NCI-H345 (cell line): ENCODE data around the gene PORCN.
A peak's percentile ranks its signal among the peaks of the same experiment; 100 is the strongest.

ENCODE experiments used
- DNase-seq: peaks from one replicate; lab custom pipeline; 2025; lab: John Stamatoyannopoulos, UW

The PORCN gene

DNA sequence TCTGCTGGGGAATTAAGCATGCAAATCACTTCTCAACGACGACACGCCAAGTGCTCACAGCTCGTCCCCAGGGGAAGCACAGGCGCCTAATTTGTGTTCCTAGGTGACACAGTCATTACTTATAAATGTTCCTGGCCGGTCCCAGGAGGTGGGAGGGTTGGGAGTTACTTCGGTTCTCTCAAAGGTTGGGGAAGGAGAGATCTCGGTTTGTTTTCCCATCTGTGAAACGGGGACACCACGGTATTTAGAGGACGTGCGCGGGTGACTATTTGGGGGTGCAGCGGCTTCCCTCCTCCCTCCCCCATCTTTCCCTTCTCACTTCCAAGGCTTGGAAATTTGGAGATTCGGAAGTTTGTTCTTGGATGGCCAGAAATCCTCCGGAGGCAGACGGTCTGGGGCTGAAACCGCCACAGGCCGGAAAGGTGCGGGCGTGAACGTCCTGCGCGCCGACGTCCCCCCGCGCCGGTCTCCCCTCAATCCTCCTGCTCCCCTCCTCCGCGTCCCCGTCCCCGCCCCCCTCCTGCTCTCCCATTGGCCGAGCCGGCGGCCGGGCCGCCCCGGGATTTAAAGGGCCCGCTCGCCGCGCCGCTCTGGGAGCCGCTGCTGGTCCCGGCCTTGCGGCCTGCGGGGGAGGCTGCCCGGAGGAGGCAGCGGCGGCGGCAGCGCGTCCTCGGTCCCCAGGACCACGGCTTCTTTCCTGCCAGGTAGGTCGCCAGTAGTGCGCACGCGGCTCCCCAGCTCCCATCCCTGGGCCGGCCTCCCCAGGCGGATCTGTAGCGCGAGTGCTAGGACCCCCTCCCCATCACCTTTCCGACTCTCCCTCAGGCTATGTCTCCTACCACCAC is at the start of gene PORCN:
Gene PORCN (plus strand): TSS at position 593 of the 845 bp plus-strand sequence. CDS start 829 bp downstream, outside the sequence.
- peak; percentile 76 for DNase-seq

DNA sequence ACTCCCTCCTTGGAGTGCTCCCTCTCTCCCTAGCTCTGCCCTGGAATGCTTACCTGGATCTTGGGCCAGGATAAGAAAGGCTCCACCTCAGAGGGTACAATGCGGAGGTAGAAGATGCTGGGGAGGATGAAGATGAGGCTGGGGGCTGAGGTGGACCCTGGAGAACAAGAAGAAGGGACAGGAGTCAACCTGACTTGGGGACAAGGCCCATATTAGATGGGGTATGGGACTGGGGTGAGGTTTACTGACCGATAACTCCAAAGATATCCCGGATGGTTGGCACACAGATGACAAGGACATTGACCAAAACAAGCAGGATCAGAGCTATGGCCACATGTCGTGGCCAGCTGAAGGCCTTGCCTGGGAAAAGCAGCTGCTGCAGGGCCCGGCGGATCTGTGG is 49.3 kb upstream of the PORCN start:
- no peak for DNase-seq

- no peak for DNase-seq
Observed at GRCh38 chrX:48460031-48460430, 48.8 kb upstream of the PORCN start.

- no peak for DNase-seq
Observed at GRCh38 chrX:48460606-48461005, 48.2 kb upstream of the PORCN start.

DNA sequence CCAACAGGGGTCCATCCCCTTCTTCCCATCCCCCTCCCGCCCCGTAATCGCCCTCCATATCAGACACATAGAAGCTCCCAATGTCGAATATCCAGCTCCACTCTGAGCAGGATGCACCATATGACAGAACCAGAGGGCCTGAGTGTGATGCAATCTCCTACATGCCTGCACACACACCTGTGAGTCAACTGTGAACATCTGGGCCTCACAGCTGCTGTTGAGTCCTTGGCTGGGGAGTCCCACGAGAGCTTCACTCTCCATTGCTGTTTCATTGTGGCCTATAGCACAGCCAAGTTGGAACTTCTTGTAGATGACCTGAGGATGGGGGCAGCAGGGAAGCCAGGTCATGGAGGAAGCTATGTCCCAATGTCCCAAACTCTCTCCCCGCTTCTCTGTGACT is 47.0 kb upstream of the PORCN start:
- no peak for DNase-seq

DNA sequence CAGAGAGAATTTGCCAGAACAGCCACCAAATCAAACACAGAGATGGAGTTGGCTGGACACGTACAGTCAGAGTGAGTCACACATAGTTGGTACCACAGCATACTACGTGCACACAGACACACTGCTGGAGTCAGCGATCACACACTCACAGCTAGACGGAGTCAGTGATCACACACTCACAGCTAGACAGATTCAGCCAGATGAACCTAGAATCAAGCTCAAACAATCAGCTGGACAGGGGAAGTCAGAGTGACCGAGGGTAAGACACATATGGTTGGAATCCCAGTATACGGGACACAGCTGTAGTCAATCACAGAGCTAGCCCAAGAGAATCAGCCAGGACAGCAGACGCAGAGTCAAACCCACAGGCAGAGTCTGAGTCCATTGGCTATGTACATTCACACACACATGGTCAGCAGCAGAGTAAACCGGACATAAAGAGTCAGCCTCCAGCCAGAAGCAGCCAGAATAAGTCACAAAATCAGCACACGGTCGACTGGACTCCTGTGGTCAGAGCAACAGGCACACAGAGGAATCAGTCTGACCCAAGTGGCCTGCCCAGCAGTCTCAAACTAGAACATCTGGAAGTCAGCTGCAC is 43.4 kb upstream of the PORCN start:
- DNase-seq, result no peak

DNA sequence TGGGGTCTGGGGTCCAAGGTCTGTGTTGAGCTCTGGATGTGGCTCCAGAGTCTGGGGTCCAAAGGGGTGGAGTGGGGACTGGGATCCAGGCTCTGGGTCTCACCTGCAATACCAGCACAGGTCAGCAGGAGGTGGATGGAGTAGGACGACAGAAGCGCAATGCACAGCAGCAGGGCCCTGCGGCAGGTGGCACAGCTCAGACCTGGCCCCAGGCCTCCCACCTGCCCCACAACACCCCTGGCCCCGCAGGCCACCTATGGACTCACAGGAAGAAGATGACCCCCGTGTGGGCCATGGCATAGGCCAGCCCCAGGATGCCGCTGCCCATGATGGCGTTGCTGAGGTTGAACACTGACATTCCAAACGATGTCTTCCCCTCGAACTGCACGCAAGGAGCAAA is 42.1 kb upstream of the PORCN start:
- no peak for DNase-seq

DNA sequence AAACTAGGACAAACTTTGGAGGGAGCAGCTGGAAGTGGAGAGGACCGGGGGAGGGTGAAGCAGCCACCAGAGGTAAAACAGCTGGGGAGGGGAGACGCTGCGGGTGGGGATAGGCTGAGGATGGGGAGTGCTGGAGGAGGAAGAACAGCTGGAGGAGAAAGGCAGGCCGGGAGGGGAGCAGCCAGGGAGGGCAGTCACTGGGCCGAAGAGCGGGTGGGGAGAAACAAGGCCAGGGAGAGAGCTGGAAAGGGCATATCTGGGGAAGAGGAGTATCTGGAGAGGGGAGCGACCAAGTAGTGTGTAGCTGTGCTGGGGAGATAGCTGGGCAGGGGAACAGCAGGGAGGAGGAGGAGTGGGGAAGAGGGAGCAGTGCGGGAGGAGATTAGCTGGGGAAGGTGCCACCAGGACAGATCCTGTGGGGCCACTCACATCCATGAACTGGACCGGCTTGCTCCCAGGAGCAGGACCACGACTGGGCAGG is 41.5 kb upstream of the PORCN start:
- DNase-seq, result no peak

DNA sequence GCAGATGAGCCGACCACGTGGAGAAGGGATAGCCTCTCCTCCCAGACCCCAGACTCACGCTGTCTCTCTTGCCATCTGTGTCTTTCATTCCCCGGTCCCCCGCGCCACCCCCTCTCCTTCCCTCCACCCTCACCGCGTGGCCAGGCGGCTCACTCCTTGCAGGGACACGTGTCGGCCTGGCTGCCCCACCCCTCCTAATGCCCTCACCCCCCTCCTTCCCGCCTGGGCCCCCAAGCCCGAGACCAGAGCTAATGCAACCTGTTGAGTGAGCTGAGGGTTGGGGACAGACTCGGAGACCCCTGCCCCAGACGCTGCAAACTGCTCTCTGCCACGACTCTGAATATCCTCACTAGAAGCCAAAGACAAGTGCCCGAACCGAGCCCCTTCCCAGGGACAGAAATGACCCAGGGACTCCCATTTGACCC is 40.5 kb upstream of the PORCN start:
- DNase-seq, result no peak

DNA sequence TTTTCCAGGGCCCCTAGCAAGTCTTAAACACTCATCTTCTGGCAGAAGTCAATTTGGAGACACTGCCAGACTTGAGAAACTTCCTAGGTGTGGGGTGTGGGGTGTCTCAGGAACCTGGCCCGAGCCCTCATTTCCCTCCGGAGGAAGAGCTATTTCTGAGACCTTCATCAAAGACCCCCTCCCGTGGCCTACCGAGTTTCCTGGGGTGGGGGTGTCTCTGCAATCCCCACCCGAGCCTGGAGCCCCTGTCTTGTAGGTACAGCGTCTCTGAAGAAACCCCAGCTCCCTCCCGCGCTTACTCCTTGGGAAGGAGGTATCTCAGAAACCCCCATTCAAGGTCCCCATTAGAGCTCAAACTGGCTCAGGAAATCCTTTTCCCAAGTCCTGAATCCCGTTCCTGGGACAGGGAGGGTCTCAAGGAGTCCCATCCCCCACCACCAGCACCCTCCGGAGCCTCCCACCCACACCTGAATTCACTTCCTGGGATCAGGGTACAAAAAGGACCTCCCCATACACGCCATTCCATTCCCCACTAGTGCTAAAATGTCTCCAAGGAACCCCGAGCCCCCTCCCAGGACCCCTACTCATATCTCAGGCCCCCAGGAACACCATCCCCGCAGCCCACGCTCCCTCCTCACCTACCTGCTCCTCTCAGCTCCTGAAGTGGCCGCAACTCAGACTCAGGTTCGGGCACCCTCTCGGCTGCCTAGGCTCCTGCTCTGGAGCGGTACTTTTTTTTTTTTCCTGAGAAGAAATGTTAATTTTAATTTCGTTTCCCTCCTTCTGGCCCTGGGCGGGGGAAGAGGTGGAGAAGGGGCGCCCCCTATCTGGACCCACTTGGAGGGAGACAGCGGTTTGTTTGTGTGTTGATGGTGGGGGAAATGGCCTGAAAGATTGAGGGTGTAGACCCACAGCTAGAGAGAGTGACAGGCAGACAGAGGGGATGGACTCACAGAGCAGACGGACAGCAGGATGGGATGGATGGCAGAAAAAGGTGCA is 39.8 kb upstream of the PORCN start:
- DNase-seq, result no peak

DNA sequence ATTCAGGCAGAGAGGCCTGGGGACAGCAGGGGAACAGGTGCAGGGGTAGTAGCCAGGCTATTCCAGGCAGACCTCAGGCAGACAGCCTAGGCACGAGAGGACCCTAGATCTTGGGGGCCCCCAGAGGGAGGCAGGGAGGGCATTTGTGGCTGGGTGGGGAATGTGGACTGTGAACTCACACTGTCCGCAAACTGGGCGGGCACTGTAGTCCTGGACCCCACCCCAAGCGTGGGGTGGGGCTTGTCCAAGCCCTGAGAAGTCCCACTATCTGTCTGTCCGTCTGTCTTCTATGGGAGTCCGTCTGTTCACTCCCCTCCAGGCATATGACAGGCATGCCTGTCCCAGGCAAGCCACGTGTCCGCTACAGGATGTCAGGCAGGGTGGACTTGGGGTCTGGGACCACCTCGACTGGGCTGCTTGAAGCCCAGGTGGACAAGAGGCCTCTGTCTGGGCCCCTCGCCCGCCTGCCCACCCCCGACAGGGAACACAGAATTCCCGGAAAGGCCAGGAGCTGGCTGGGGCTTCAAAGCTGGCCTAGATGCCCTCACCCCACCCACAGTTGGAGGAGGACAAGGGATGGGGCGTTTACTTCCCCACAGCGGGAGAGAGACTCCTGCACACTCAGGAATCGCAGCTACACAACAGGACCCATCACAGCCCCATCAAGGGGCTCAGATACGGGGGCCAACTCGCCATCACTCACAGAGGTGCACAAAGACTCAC is 38.5 kb upstream of the PORCN start, which contains the start of gene SLC38A5:
Gene SLC38A5 (minus strand): TSS at position 151 of the 723 bp plus-strand sequence. CDS start 2,336 bp downstream, outside the sequence.
- DNase-seq, result no peak

DNA sequence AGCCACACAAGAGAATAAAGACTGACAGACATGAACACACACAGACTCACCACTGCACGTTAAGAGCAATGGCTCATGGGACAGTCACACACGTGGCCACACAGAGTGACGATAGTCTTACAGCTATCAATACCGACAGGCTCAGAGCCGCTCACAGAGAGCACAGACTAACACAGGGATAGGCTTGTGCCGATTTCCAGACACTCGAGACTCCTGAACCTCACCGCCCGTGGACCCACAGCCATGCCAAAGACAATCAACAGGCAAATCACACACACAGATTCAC is 38.0 kb upstream of the PORCN start:
- no peak for DNase-seq

DNA sequence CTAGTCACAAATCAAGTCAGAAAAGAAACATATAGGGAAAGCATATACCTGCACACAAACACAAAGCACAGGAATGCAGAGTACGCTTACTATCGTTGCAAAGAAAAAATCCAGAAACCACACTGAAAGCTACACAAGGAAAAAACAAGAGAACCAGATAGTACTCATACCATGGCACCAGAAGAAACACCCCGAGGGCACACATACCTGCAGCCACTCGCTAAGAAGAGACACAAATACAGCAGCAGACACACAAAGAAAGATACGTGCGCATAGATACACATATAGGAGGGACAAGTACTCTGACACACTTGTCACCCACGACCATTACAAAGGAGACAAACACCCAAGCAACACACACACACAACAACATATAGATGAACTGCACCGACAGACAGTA is 37.3 kb upstream of the PORCN start:
- no peak for DNase-seq

DNA sequence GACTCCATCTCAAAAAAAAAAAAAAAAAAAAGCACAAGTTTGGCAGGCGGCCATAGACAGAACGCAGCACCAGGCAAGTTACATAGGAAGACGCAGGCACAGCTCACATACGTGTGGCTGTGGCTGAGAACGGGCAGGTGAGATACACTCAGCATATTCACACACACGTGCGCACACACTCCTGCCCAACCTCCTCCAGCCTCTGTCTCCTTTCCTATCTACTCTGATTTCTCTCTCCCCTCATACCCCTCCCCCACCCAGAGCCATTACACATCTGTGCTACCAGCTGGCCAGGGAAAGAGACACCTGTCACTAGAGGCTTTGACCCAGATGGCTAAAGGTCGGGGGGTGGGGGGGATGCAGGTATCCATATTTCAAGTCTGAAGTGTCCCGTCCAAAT is 36.6 kb upstream of the PORCN start:
- DNase-seq, result no peak

GRCh38 chrX:48472851-48473703 is 35.7 kb upstream of the PORCN start:
- DNase-seq, result no peak

GRCh38 chrX:48473704-48473990 is 35.1 kb upstream of the PORCN start:
- no peak for DNase-seq

DNA sequence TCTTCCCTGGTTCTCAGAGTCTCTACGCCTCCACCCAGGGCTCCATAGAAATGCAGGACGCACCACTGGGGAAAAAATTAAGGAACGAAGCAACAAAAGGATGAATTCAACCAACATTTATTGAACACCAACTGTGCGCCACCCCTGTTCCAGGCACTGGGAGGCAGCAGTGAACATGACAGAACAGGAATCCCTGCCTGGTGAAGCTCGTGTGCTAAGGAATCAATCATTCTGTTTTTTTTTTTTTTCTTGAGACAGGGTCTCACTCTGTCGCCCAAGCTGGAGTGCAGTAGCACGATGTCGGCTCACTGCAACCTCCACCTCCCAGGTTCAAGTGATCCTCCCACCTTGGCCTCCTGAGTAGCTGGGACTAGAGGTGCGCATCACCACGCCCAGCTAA is 34.7 kb upstream of the PORCN start:
- no peak for DNase-seq

DNA sequence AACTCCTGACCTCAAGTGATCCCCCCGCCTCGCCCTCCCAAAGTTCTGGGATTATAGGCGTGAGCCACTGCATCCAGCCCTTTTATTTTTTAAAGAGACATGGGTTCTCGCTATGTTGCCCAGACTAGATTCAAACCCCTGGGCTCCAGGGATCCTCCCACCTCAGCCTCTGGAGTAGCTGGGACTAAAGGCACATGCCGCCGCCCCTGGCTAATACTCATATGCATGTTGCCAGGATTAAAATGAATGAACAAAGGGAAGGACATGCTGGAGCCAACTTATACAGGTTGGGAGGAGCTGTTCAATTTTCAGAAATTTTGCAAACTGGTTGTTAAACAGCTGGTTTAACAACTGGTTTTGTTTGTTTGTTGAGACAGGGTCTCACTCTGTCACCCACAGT is 34.2 kb upstream of the PORCN start:
- DNase-seq, result no peak

DNA sequence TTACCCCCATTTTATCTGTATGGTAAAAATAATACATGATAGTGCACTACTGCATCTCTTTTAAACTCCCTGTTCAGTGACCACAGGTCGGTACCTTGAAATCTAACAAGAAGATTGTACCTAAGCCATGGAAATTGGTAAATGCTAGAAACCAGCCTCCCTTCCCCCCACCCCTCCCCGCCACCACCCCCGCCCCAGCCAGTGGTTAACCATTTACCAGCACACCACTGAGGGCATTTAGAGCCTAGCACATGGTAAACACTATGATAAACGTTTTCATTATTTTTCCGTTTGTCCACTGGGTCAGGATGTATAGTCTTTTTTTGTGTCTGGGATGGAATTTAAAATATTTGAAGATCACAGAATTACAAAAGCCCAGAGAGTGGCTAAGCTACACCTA is 33.5 kb upstream of the PORCN start:
- DNase-seq, result no peak

DNA sequence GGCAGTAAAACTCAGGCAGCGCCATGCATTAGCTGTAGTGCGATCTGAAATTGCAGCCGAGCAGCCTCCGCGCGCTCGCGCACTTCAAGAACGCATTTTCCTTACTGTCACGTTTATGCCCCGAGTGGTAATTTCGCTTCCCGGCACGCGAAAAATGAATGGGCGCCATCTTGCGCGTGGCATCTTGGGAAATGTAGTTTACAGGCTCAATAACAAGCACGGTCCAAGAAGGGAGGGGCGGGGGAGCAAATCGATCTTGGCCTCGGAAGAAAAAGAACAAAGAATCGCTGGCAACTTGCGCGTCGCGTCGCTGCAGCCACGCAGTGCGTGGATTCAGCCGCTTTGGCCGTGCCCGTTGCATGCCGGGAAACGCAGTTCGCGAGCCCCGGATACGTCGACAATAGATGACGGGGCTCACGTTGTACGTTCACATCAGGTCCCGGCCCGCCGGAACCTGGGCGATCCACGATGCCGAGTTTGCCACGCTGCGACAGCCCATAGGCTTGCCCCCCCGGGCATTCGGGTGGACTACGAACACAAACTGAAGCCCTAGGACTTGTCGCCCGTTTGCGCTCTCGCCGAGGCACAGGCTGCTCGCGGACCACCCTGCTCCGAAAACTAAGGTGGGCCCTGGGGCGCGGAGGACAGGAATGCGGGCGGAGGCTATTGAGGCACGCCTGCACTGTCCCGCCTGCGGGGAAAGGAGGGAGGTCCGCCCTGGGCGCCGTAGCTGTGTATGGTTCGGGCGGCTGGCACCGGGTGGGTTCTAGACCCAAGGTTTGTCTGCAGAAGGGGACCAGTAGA is 32.8 kb upstream of the PORCN start, which contains the start of gene FTSJ1:
Gene FTSJ1 (plus strand): TSS at position 426 of the 804 bp plus-strand sequence. CDS start 1,849 bp downstream, outside the sequence.
- peak; percentile 85 for DNase-seq
